HT1080 (cell line): ENCODE measurements around the gene IRF7. TPM values are rescaled to one million over a fixed set of nuclear protein-coding genes. Genes with fewer than 3 reads are reported as not detected.

Source experiments
- DNase-seq: peaks from one replicate; pipeline ENCODE4 v3.0.0-alpha.2; 2015; ENCODE audit warnings: low read depth
- total RNA-seq: library from RNA; depleted of rRNA; stranded (reverse); fragments of >200 nt; shearing (Covaris generic); gene quantifications from 2 replicates; pipeline ENCODE4 v1.2.3, GENCODE V29; 2014

Gene IRF7
- total RNA-seq, 1 experiment from 2014 or later, result not detected

GRCh38 chr11:608791-609251, 6.9 kb downstream of the IRF7 start:
- no peak for DNase-seq

DNA sequence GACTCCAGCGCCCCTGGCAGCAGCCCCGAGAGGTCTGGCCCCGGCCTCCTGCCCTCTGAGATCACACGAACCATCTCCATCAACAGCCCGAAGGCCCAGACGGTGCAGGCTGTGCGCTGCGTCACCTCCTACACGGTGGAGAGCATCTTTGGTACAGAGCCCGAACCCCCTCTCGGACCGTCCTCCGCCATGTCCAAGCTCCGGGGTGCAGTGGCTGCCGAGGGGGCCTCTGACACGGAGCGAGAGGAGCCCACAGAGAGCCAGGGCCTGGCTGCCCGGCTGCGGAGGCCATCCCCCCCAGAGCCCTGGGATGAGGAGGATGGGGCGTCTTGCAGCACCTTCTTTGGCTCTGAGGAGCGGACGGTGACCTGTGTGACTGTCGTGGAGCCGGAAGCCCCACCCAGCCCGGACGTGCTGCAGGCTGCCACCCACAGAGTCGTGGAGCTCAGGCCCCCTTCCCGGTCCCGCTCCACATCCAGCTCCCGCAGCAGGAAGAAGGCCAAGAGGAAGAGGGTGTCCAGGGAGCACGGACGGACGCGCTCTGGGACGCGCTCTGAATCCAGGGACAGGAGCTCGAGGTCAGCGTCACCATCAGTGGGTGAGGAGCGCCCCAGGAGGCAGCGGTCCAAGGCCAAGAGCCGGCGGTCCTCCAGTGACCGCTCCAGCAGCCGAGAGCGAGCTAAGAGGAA, 7.6 kb downstream of the IRF7 start:
- no peak for DNase-seq

- DNase-seq, result no peak
Measured at GRCh38 chr11:607020-607780, 8.6 kb downstream of the IRF7 start.

GRCh38 chr11:606245-606644, 9.5 kb downstream of the IRF7 start:
- DNase-seq, result peak; percentile 30

DNA sequence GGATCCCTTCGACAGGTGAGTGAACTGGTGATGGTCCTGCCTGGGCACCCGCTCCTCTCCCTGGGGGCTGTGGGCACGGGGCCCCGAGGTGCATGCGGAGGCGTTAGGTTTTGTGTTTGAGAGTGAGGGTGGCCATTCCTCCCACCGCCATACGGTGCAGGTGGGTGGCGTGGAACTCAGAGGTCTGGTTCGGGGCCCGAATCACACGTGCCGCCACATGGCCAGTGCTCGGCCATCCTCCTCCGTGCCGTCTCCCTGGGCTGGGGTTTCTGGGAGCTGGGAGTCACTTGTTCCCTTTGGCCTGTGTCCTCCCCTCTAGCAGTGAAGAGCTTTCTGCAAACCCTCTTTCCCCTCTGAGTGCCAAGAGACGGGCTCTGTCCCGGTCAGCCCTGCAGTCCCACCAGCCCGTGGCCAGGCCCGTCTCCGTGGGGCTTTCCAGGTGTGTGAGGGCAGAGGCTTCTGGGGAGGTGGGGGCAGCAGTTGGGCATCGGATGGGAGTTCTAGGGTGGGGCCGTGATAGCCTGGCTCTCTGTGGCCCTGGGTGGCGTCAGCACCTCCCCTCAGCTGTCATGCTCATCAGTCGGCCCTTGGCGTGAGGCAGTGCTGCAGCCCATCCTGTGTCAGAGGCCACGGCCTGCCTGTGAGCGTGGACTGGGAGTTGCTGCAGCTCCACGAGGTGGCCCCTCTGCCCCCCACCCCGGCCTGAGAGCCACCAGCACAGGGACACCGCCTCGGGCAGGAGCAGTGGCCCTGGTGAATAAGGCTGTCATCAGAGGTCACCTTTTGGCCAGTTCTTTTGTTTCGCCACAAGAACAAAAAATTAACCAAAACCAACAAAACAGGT, 10.2 kb downstream of the IRF7 start:
- DNase-seq, result no peak

DNA sequence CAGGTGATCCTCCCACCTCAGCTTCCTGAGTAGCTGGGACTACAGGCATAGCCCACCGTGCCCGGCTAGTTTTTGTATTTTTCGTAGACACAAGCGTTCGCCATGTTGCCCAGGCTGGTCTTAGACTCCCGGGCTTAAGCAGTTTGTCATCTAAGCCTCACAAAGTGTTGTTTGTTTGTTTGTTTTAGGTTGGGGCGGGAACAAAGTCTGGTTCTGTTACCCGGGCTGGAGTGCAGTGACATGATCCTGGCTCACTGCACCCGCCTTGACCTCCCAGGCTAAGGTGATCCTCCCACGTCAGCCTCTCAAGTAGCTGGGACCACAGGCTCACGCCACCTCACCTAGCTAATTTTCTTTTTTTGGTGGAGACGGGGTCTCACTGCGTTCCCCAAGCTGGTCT, 12.6 kb downstream of the IRF7 start:
- no peak for DNase-seq

GRCh38 chr11:601573-602245, 14.0 kb downstream of the IRF7 start:
- DNase-seq, result no peak

DNA sequence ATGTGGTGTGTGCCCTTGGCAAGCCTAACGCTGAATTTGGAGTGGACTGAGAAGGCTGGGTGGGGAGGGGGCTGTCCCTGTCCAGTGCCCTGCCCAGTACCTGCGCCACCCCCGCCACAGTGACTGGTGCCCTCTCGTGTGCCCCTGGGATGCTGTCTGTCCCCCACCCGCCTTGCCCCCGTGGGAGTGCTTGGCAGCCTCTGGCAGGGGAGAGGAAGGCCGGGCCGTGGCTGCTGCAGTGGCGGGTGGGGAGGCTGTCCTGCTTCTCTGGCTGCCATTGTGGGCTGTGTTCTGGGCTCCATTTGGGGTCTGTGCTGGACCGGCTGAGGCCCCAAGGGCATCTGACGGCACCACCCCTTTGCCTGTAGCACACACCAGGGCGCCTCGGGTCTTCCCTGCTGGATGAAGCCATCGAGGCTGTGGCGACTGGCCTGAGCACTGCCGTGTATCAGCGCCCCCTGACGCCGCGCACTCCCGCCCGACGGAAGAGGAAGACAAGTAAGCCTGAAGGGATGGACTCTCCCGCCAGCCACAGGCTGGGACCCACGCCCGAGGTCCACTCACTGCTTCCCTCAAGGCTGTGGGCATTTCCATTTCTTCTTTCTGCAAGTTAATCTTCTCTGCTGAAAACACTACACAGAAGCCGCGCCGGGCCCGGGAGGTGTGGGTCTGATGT, 17.6 kb downstream of the IRF7 start:
- DNase-seq, result no peak

GRCh38 chr11:597166-597725, 18.5 kb downstream of the IRF7 start:
- no peak for DNase-seq

DNA sequence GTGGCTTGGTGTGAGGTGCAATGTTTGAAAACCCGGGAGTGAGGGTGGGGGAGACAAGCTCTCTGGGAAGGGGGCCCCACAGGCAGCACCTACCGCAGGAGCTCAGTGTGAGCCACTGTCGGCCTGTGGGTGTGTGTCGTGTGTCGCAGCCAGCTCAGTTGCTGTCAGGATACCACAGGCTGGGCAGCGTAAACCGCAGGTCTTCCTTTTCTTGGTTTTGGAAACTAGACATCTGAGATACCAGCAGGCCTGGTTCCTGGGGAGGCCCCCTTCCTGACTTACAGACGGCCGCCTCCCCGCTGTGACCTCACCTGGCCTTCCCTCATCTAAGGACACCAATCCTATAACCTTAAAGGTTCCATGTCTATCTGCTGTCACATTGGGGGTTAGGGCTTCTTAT, 19.4 kb downstream of the IRF7 start:
- DNase-seq, result no peak

DNA sequence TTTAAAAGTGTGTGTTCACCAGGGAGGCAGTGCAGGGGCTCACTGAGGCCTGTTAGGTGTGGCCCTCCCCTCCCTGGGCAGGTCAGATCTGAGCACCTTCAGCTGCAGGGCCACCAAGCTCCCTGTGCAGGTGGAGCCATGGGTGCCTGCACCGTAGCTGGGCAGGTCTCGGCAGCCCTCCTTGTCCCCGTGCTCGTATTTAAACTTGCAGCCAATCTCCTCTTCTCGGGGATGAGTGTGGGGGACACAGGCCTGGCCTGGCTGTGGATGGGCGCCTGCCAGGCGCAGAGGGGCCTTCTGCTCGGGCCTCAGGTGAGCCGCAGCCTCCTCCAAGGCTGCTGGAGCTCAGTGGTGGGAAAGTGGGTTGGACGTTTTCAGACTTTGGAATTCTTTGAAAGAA, 20.4 kb downstream of the IRF7 start:
- DNase-seq, result no peak

- no peak for DNase-seq
Measured at GRCh38 chr11:593347-593746, 22.4 kb downstream of the IRF7 start.

DNA sequence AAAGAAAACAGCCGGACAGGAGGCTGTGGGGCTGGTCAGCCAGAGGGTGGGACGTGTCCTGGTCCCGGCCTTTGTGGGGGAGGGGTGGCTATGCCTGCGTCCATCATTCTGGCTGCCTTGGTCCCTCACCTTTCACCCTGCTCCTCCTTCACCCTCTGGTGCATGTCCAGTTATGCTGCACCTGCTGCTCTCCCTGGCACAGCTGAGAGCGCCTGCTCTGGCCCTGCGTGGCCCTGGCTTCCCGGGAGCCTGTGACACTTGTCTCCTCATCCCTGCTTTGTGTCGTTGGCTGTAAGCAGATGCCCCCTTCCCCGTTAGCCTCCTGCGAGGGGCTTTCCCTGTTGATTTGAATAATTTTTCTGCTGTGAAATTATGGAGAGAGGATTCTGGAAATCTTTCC, 22.8 kb downstream of the IRF7 start:
- DNase-seq, result no peak

DNA sequence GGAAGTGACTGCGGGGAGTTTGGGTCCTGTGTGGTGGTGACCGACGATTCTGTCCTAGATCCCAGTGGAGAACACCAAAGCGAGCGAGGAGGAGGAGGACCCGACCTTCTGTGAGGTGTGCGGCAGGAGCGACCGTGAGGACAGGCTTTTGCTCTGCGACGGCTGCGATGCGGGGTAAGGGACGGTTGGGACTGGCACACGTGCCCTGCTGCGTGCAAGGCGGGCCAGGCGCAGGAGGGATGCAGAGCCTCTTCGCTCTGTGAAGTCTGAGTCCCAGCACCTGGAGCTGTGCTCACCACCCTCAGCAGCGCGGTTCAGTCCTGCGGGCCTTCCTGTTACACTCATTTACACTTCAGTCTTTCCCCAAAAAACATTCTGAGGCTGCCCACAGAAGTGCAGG, 23.2 kb downstream of the IRF7 start:
- no peak for DNase-seq

- no peak for DNase-seq
Measured at GRCh38 chr11:590997-591396, 24.8 kb downstream of the IRF7 start.

- DNase-seq, result no peak
Measured at GRCh38 chr11:589798-590197, 26.0 kb downstream of the IRF7 start.

DNA sequence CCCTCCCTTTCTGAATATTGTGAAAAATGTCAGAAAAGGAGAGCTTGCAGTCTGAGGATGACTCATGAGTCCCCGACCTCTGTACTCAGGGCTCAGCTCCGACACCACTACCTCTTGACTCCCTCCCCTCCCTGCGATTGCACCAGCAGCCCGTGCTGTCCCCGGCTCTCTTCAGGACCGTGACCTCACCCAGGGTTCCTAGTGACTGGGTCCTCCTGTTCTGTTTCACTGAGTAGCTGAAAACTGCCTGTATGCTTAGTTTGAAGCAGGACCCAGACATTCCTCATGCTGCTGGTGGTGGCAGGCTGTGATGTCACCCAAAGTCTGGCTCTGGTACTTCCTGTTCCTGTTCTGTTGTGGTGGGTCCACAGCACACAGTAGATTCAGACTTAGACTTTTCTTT, 27.8 kb downstream of the IRF7 start:
- peak; percentile 53 for DNase-seq

GRCh38 chr11:587546-587945, 28.2 kb downstream of the IRF7 start:
- no peak for DNase-seq

GRCh38 chr11:586376-587316, 29.1 kb downstream of the IRF7 start:
- DNase-seq, result no peak
